ENCODE measurements around the gene HERC2.
"Not testable (repeated sequence)": the region's sequence is repeated elsewhere in the genome, so short reads cannot be mapped to it uniquely, and the experiment has no call there.

- TF ChIP-seq TAF1 (IDR thresholded peaks at IDR 0.05; ENCODE audit: borderline replicate concordance, low read depth, low read length); CHD2 (IDR thresholded peaks at IDR 0.05; ENCODE audit: low read length, partially characterized antibody); GABPA (IDR thresholded peaks at IDR 0.05; ENCODE audit: low read depth); RCOR1 (IDR thresholded peaks at IDR 0.05; ENCODE audit: low read length); ZBTB33 (IDR thresholded peaks at IDR 0.05; ENCODE audit: borderline replicate concordance, low read depth); JUND (IDR thresholded peaks at IDR 0.05); NRF1 (IDR thresholded peaks at IDR 0.05; ENCODE audit: low read depth, low read length); REST (IDR thresholded peaks at IDR 0.05; ENCODE audit: low read depth, low read length); POLR2AphosphoS5 (IDR thresholded peaks at IDR 0.05; ENCODE audit: low read depth, low read length); FOXM1 (IDR thresholded peaks at IDR 0.05; ENCODE audit: low read depth); IRF3 (IDR thresholded peaks at IDR 0.05; ENCODE audit: low read depth, low read length); EZH2phosphoT487 (IDR thresholded peaks at IDR 0.05; ENCODE audit: borderline replicate concordance, low read depth); MAX (IDR thresholded peaks at IDR 0.05; ENCODE audit: low read depth): not testable (repeated sequence)
Observed at GRCh38 chr15:28197694-28198093, 124.3 kb downstream of the HERC2 start.

All from SK-N-SH (cell line).